ENCODE results near the gene TBC1D8. TPM values are rescaled to one million over a fixed set of nuclear protein-coding genes. Genes with fewer than 3 reads are reported as not detected.

TBC1D8 gene
- total and polyA plus RNA-seq, 2 experiments from 2014 or later: 18.0 to 36.9 TPM

DNA sequence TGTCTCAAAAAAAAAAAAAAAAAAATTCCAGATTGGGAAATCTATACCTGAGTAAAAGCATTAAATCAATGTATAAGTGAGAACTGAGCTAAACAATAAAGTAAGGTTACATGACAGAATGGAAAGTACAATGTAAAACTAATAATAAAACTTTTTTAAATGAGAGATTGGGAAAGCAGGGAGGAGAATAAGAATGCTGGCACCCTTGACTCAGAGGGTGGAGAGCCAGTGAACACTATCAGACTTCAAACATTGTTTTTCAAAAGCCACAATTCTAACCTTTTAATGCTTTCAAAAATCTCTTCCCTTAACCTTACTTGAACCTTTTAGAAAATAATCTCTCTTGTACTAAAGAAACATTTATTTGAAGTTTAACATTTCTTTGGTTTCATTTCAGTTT is 63.5 kb downstream of the TBC1D8 start:
- TF ChIP-seq, protein P1, sequence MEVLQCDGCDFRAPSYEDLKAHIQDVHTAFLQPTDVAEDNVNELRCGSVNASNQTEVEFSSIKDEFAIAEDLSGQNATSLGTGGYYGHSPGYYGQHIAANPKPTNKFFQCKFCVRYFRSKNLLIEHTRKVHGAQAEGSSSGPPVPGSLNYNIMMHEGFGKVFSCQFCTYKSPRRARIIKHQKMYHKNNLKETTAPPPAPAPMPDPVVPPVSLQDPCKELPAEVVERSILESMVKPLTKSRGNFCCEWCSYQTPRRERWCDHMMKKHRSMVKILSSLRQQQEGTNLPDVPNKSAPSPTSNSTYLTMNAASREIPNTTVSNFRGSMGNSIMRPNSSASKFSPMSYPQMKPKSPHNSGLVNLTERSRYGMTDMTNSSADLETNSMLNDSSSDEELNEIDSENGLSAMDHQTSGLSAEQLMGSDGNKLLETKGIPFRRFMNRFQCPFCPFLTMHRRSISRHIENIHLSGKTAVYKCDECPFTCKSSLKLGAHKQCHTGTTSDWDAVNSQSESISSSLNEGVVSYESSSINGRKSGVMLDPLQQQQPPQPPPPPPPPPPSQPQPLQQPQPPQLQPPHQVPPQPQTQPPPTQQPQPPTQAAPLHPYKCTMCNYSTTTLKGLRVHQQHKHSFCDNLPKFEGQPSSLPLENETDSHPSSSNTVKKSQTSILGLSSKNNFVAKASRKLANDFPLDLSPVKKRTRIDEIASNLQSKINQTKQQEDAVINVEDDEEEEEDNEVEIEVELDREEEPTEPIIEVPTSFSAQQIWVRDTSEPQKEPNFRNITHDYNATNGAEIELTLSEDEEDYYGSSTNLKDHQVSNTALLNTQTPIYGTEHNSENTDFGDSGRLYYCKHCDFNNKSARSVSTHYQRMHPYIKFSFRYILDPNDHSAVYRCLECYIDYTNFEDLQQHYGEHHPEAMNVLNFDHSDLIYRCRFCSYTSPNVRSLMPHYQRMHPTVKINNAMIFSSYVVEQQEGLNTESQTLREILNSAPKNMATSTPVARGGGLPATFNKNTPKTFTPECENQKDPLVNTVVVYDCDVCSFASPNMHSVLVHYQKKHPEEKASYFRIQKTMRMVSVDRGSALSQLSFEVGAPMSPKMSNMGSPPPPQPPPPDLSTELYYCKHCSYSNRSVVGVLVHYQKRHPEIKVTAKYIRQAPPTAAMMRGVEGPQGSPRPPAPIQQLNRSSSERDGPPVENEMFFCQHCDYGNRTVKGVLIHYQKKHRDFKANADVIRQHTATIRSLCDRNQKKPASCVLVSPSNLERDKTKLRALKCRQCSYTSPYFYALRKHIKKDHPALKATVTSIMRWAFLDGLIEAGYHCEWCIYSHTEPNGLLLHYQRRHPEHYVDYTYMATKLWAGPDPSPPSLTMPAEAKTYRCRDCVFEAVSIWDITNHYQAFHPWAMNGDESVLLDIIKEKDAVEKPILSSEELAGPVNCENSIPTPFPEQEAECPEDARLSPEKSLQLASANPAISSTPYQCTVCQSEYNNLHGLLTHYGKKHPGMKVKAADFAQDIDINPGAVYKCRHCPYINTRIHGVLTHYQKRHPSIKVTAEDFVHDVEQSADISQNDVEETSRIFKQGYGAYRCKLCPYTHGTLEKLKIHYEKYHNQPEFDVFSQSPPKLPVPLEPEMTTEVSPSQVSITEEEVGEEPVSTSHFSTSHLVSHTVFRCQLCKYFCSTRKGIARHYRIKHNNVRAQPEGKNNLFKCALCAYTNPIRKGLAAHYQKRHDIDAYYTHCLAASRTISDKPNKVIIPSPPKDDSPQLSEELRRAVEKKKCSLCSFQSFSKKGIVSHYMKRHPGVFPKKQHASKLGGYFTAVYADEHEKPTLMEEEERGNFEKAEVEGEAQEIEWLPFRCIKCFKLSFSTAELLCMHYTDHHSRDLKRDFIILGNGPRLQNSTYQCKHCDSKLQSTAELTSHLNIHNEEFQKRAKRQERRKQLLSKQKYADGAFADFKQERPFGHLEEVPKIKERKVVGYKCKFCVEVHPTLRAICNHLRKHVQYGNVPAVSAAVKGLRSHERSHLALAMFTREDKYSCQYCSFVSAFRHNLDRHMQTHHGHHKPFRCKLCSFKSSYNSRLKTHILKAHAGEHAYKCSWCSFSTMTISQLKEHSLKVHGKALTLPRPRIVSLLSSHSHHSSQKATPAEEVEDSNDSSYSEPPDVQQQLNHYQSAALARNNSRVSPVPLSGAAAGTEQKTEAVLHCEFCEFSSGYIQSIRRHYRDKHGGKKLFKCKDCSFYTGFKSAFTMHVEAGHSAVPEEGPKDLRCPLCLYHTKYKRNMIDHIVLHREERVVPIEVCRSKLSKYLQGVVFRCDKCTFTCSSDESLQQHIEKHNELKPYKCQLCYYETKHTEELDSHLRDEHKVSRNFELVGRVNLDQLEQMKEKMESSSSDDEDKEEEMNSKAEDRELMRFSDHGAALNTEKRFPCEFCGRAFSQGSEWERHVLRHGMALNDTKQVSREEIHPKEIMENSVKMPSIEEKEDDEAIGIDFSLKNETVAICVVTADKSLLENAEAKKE (CRISPR knock-in tag; IDR thresholded peaks at IDR 0.05): no peak
- TF ChIP-seq, protein P2, sequence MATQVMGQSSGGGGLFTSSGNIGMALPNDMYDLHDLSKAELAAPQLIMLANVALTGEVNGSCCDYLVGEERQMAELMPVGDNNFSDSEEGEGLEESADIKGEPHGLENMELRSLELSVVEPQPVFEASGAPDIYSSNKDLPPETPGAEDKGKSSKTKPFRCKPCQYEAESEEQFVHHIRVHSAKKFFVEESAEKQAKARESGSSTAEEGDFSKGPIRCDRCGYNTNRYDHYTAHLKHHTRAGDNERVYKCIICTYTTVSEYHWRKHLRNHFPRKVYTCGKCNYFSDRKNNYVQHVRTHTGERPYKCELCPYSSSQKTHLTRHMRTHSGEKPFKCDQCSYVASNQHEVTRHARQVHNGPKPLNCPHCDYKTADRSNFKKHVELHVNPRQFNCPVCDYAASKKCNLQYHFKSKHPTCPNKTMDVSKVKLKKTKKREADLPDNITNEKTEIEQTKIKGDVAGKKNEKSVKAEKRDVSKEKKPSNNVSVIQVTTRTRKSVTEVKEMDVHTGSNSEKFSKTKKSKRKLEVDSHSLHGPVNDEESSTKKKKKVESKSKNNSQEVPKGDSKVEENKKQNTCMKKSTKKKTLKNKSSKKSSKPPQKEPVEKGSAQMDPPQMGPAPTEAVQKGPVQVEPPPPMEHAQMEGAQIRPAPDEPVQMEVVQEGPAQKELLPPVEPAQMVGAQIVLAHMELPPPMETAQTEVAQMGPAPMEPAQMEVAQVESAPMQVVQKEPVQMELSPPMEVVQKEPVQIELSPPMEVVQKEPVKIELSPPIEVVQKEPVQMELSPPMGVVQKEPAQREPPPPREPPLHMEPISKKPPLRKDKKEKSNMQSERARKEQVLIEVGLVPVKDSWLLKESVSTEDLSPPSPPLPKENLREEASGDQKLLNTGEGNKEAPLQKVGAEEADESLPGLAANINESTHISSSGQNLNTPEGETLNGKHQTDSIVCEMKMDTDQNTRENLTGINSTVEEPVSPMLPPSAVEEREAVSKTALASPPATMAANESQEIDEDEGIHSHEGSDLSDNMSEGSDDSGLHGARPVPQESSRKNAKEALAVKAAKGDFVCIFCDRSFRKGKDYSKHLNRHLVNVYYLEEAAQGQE (IDR thresholded peaks at IDR 0.05; ENCODE audit: unreplicated experiment): no peak
- TF ChIP-seq STAT1 (IDR thresholded peaks at IDR 0.05; ENCODE audit: unreplicated experiment): no peak
- TF ChIP-seq, protein P3, sequence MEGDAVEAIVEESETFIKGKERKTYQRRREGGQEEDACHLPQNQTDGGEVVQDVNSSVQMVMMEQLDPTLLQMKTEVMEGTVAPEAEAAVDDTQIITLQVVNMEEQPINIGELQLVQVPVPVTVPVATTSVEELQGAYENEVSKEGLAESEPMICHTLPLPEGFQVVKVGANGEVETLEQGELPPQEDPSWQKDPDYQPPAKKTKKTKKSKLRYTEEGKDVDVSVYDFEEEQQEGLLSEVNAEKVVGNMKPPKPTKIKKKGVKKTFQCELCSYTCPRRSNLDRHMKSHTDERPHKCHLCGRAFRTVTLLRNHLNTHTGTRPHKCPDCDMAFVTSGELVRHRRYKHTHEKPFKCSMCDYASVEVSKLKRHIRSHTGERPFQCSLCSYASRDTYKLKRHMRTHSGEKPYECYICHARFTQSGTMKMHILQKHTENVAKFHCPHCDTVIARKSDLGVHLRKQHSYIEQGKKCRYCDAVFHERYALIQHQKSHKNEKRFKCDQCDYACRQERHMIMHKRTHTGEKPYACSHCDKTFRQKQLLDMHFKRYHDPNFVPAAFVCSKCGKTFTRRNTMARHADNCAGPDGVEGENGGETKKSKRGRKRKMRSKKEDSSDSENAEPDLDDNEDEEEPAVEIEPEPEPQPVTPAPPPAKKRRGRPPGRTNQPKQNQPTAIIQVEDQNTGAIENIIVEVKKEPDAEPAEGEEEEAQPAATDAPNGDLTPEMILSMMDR (conservative IDR thresholded peaks at IDR 0.05; ENCODE audit: low read depth in 2 of 2): no peak
- no peak for TF ChIP-seq EZH2phosphoT487 (IDR thresholded peaks at IDR 0.05; ENCODE audit: unreplicated experiment)
- no peak for TF ChIP-seq CREB1 (CRISPR knock-in tag; IDR thresholded peaks at IDR 0.05; ENCODE audit: low read depth)
- TF ChIP-seq NANOG (IDR thresholded peaks at IDR 0.05; ENCODE audit: borderline replicate concordance): no peak
- no peak for TF ChIP-seq ZNF331 (CRISPR knock-in tag; IDR thresholded peaks at IDR 0.05; ENCODE audit: low read depth)
- no peak for TF ChIP-seq JUNB (IDR thresholded peaks at IDR 0.05; ENCODE audit: unreplicated experiment)
- TF ChIP-seq EZH2 (IDR thresholded peaks at IDR 0.05; ENCODE audit: low read depth, unreplicated experiment): no peak
- TF ChIP-seq, protein P4, sequence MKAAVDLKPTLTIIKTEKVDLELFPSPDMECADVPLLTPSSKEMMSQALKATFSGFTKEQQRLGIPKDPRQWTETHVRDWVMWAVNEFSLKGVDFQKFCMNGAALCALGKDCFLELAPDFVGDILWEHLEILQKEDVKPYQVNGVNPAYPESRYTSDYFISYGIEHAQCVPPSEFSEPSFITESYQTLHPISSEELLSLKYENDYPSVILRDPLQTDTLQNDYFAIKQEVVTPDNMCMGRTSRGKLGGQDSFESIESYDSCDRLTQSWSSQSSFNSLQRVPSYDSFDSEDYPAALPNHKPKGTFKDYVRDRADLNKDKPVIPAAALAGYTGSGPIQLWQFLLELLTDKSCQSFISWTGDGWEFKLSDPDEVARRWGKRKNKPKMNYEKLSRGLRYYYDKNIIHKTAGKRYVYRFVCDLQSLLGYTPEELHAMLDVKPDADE (IDR thresholded peaks at IDR 0.05): no peak
- TF ChIP-seq POLR2AphosphoS5 (IDR thresholded peaks at IDR 0.05; ENCODE audit: low read depth): no peak
- TF ChIP-seq ZNF114 (CRISPR knock-in tag; IDR thresholded peaks at IDR 0.05): no peak
- H3K4me2 ChIP-seq: no peak overlapping the region
- H3K4me1 Mint-ChIP-seq: peaks cover 3% of the 10 kb centered on the region; the same call in 1 of the 3 replicates
- no peak overlapping the region for H3K4me3 ChIP-seq
- ATAC-seq (no peak), DNase-seq (ENCODE audit: low spot score) (no peak)
- no peak overlapping the region for H2AFZ ChIP-seq
- no peaks in the 10 kb centered on the region for H3K4me1 ChIP-seq (ENCODE audit: insufficient read depth)
- peaks cover 12% of the 10 kb centered on the region for H3K79me2 ChIP-seq (replicated peaks; ENCODE audit: insufficient read depth)
- peaks cover 4% of the 10 kb centered on the region; the same call in 1 of the 2 replicates for H3K36me3 ChIP-seq (ENCODE audit: insufficient read depth)
- H3K4me3 Mint-ChIP-seq: no peak overlapping the region
- H3K9me3 Mint-ChIP-seq: no peaks in the 10 kb centered on the region
- H3K27me3 ChIP-seq (ENCODE audit: insufficient read depth): no peaks in the 10 kb centered on the region
- peaks cover 4% of the 10 kb centered on the region; the same call in 1 of the 2 replicates for H4K20me1 ChIP-seq (replicated peaks; ENCODE audit: insufficient read depth)
- peaks cover 4% of the 10 kb centered on the region for H3K27me3 Mint-ChIP-seq (ENCODE audit: insufficient read depth, low read depth, poor library complexity)
- peaks cover 13% of the 10 kb centered on the region; the same call in 1 of the 3 replicates for H3K36me3 Mint-ChIP-seq (ENCODE audit: low read depth)
- no peak overlapping the region for H3K27ac Mint-ChIP-seq
- H3K9me2 ChIP-seq (ENCODE audit: insufficient read depth): no peaks in the 10 kb centered on the region
- no peak overlapping the region for H3K27ac ChIP-seq (ENCODE audit: low read depth)
- H3F3A ChIP-seq (replicated peaks; ENCODE audit: low read depth): no peaks in the 10 kb centered on the region

All from GM23338 (cell line).